Transverse colon (tissue), 4 donors: ENCODE data around the gene AGPS. TPM values are rescaled to one million over a fixed set of nuclear protein-coding genes. Genes with fewer than 3 reads are reported as not detected.

Source experiments
- DNase-seq: peaks from one replicate; pipeline ENCODE4 v3.0.0-alpha.2; 2019
- H3K27ac ChIP-seq, 4 donors: fragments of 200-600 bp; sonication (generic); 2 replicates each; pipeline ENCODE4 v1.5.1; 2016 to 2018; ENCODE audit warnings: inconsistent platforms in 4 of 4
- H3K27me3 ChIP-seq: fragments of 200-600 bp; sonication (generic); 2 replicates; pipeline ENCODE4 v1.5.1; 2017; ENCODE audit warnings: inconsistent platforms
- H3K36me3 ChIP-seq, 4 donors: fragments of 200-600 bp; sonication (generic); 2 replicates each; pipeline ENCODE4 v1.5.1; 2017 to 2019; ENCODE audit warnings: inconsistent platforms in 4 of 4
- H3K4me1 ChIP-seq, 4 donors: fragments of 200-600 bp; sonication (generic); 2 replicates each; pipeline ENCODE4 v1.5.1; 2017 to 2020; ENCODE audit warnings: inconsistent platforms in 4 of 4
- H3K4me3 ChIP-seq, 4 donors: fragments of 200-600 bp; sonication (generic); 1 replicate in 1 of 4; 2 replicates in 3 of 4; pipeline versions ENCODE4 v1.5.1 to v1.6.1; 2017 to 2019; ENCODE audit warnings: inconsistent platforms in 4 of 4
- H3K9me3 ChIP-seq, 2 donors: fragments of 200-600 bp; sonication (generic); 2 replicates each; pipeline ENCODE4 v1.5.1; 2017 to 2019; ENCODE audit warnings: inconsistent platforms in 2 of 2
- EP300 ChIP-seq: sonication (generic); formaldehyde crosslinking; IDR thresholded peaks from one replicate; pipeline ENCODE4 v1.6.1; 2017; ENCODE audit warnings: antibody characterized with exemption, low read depth
- POLR2A ChIP-seq: fragments of 450-650 bp; IDR thresholded peaks from one replicate; pipeline ENCODE4 v1.6.1; 2016; ENCODE audit warnings: antibody characterized with exemption, mild to moderate bottlenecking, moderate library complexity
- POLR2AphosphoS5 ChIP-seq, 3 donors: sonication (generic); formaldehyde crosslinking; IDR thresholded peaks; one replicate each; pipeline ENCODE4 v1.6.1; 2016; ENCODE audit warnings: antibody characterized with exemption in 3 of 3
- WGBS, 2 donors: methylation state at CpG; one replicate each; pipeline ENCODE4 v1.1.5; 2018; ENCODE audit warnings: low coverage in 1 of 2; 5-methylcytosine and 5-hydroxymethylcytosine counted together
- in situ Hi-C, 4 donors: fragments of 200-750 bp; cut with MboI; loops; one replicate each; pipeline versions ENCODE4 v1.15.0 to v1.15.1; 2017; ENCODE audit warnings: low sequenced_read_pairs in 3 of 4, low pct_ligation_motif_present in 1 of 4, low pct_unique_long_range_greater_than_20kb in 1 of 4
- intact Hi-C: fragments of 100-400 bp; cut with DNase I; formaldehyde crosslinking; loops from one replicate; pipeline ENCODE4 v1.15.1; 2023; ENCODE audit warnings: low total_unique reads
- total RNA-seq, 4 donors: library from RNA; depleted of rRNA; stranded (reverse); fragments of >200 nt; gene quantifications; one replicate each; pipeline ENCODE4 v1.1.0, GENCODE V29; 2016
- TF ChIP-seq, protein P1 (sequence below), 5 experiments: fragments of 200-600 bp in 3 of 5; fragments of 450-650 bp in 2 of 5; sonication (generic) in 3 of 5; IDR thresholded peaks; 1 replicate in 2 of 5; 2 replicates in 3 of 5; pipeline ENCODE4 v1.5.1; 2016 to 2017; ENCODE audit warnings: antibody characterized with exemption in 5 of 5, inconsistent platforms in 3 of 5, mild to moderate bottlenecking in 2 of 5, moderate library complexity in 1 of 5

AGPS gene
- total RNA-seq, 4 donors from 2014 or later: 15.0 to 81.6 (median 58.1) TPM

DNA sequence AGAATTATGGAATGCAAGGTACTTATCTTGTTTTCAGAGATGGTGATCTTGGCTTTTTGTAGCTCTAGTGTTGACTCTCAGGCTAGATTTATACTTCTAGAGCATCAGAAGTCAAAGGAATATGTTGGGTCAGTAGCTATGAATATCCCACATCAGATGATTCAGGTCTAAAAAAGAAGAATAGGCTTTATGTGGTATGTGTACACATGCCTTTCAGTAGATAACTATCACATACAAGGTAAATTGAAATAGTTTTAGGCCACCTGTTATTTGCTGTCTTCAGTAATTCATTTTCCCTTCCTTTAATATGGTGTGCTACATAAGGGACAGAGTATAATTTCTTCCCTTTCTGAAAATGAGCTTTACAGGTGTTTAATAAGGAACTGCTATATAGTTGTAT lies 142.4 kb downstream of the AGPS start:
- no peak for TF ChIP-seq POLR2AphosphoS5 (IDR thresholded peaks at IDR 0.05)
- TF ChIP-seq, protein P1, sequence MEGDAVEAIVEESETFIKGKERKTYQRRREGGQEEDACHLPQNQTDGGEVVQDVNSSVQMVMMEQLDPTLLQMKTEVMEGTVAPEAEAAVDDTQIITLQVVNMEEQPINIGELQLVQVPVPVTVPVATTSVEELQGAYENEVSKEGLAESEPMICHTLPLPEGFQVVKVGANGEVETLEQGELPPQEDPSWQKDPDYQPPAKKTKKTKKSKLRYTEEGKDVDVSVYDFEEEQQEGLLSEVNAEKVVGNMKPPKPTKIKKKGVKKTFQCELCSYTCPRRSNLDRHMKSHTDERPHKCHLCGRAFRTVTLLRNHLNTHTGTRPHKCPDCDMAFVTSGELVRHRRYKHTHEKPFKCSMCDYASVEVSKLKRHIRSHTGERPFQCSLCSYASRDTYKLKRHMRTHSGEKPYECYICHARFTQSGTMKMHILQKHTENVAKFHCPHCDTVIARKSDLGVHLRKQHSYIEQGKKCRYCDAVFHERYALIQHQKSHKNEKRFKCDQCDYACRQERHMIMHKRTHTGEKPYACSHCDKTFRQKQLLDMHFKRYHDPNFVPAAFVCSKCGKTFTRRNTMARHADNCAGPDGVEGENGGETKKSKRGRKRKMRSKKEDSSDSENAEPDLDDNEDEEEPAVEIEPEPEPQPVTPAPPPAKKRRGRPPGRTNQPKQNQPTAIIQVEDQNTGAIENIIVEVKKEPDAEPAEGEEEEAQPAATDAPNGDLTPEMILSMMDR (IDR thresholded peaks at IDR 0.05): no peak
- no peak for TF ChIP-seq POLR2A
- no peak for TF ChIP-seq EP300
- Histone ChIP-seq H3K36me3 (no peaks in the 10 kb centered on the region), H3K4me1 (no peaks in the 10 kb centered on the region), H3K9me3 (no peaks in the 10 kb centered on the region), H3K27me3 (no peaks in the 10 kb centered on the region), H3K27ac (no peak overlapping the region), H3K4me3 (no peak overlapping the region)
- no peak for DNase-seq
- in situ Hi-C loops: no loop called here
- intact Hi-C loops: no loop called here

DNA sequence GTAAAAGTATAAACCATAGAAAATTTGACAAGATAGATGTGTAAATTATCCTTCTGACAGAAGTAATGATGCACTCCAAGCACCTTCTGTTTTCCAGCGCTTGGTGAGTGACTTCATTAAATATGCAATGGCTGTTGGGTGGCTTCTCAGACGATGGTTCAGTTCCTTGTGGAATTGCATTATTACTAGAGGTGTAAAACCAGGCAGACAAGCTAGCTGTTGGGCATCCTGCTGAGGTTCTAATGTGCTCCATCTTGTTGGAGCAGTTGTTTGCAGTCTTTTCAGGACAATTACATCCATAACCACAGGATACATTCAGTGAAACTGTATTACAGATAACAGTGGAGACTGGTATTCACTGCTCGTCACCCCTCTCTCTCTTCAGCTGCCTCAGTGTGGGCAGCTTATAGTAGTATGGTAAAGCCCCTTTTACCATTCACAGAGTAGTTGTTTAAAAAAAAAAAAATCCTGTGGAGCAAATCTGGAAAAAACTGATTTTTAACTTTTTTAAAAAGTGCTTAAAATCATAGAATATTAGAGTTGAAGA lies 143.5 kb downstream of the AGPS start:
- Histone ChIP-seq H3K36me3 (no peaks in the 10 kb centered on the region), H3K9me3 (no peaks in the 10 kb centered on the region), H3K4me1 (no peaks in the 10 kb centered on the region), H3K27ac (no peak overlapping the region), H3K4me3 (no peak overlapping the region), H3K27me3 (no peaks in the 10 kb centered on the region)
- DNase-seq: no peak
- intact Hi-C loops: no loop called here
- no peak for TF ChIP-seq POLR2AphosphoS5 (IDR thresholded peaks at IDR 0.05)
- no peak for TF ChIP-seq EP300
- TF ChIP-seq, protein P1 (IDR thresholded peaks at IDR 0.05): no peak
- no peak for TF ChIP-seq POLR2A
- WGBS, 2 donors: 87 to 89% methylated on average over 3 of the region's 3 CpGs
- in situ Hi-C loops: no loop called here

DNA sequence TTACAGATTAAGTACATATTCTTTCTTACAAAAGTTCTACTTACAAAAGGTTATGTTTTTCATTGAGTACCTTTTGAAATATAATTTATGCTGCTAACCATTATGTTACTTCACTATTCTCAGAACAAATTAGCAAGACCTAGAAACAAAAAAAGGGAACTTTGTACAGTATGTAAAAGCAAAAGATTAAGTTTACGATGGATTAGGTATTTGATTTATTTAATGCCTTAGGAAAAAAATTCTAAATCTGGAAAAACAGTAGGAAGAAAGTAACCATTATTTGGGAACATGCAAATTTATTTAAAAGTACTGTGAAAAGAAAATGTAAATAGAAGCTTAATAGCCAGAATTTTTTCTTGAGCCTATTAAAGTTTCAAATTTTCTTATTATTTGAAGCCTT lies 144.6 kb downstream of the AGPS start:
- Histone ChIP-seq H3K27ac (no peak overlapping the region), H3K4me1 (no peaks in the 10 kb centered on the region), H3K4me3 (no peak overlapping the region), H3K27me3 (no peaks in the 10 kb centered on the region), H3K36me3 (no peaks in the 10 kb centered on the region), H3K9me3 (no peaks in the 10 kb centered on the region)
- no peak for DNase-seq
- 86 to 100% methylated on average over 1 of the region's 1 CpG for WGBS, 2 donors
- TF ChIP-seq POLR2AphosphoS5 (IDR thresholded peaks at IDR 0.05): no peak
- no peak for TF ChIP-seq EP300
- TF ChIP-seq, protein P1 (IDR thresholded peaks at IDR 0.05): no peak
- no peak for TF ChIP-seq POLR2A
- intact Hi-C loops: no loop called here
- in situ Hi-C loops: no loop called here

DNA sequence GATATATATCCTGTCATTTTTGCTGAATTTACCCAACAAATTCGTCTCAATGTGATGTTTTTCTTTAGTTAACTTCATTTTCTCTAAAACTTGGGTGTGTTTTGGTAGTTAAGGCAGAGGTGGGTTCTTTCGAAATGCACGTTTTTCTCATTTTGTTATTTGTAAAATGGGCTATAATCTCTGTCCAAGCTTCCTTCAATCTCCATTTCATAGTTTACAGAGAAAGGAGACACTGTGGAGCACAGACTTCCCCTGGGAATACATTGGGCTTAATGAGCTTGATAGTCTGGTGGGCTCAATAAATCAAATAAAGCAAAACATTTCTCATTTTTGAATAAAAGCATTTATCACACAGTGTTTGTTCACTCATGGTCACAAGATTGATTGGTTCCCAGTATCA lies 145.1 kb downstream of the AGPS start:
- Histone ChIP-seq H3K4me1 (no peaks in the 10 kb centered on the region), H3K27ac (no peak overlapping the region), H3K36me3 (no peaks in the 10 kb centered on the region), H3K4me3 (no peak overlapping the region), H3K27me3 (no peaks in the 10 kb centered on the region), H3K9me3 (no peaks in the 10 kb centered on the region)
- WGBS, 2 donors: 51 to 68% methylated on average over 3 of the region's 3 CpGs
- in situ Hi-C loops (no loop called here), intact Hi-C loops (no loop called here)
- TF ChIP-seq EP300 (no peak), POLR2A (no peak), POLR2AphosphoS5 (IDR thresholded peaks at IDR 0.05) (no peak)
- TF ChIP-seq, protein P1 (IDR thresholded peaks at IDR 0.05): no peak
- DNase-seq: no peak
